Activated CD4-positive, alpha-beta T cell treated with anti-CD3 and anti-CD28 coated beads for 36 hours (primary cell): ENCODE results near the gene CCDC142. TPM values are rescaled to one million over a fixed set of nuclear protein-coding genes. Genes with fewer than 3 reads are reported as not detected.

Experiments
- ATAC-seq: fragments of 200-7000 bp; cut with Tn5 transposase; one replicate; pipeline ENCODE4 v1.10.0; 2021; ENCODE audit warnings: mild to moderate bottlenecking, moderate library complexity
- CTCF ChIA-PET: fragments of 350-600 bp; sonication (Branson Sonifier 250); formaldehyde crosslinking; loops from one replicate; lab custom pipeline; 2021; ENCODE audit warnings: antibody characterized with exemption; lab: Charles Lee
- POLR2A ChIA-PET: fragments of 350-600 bp; sonication (Branson Sonifier 250); formaldehyde crosslinking; loops from one replicate; lab custom pipeline; 2021; ENCODE audit warnings: antibody characterized with exemption, inconsistent platforms; lab: Charles Lee
- DNase-seq: peaks from one replicate; pipeline ENCODE4 v3.0.0-alpha.2; 2020
- H3K27ac Mint-ChIP-seq: one replicate; pipeline ENCODE4 v1.8.0; 2021; ENCODE audit warnings: mixed read lengths
- H3K27me3 Mint-ChIP-seq: one replicate; pipeline ENCODE4 v1.8.0; 2021; ENCODE audit warnings: mixed read lengths
- H3K36me3 Mint-ChIP-seq: one replicate; pipeline ENCODE4 v1.8.0; 2021; ENCODE audit warnings: low read depth, mixed read lengths
- H3K4me1 Mint-ChIP-seq: one replicate; pipeline ENCODE4 v1.8.0; 2021; ENCODE audit warnings: mixed read lengths
- H3K4me3 Mint-ChIP-seq: one replicate; pipeline ENCODE4 v1.8.0; 2021; ENCODE audit warnings: mild to moderate bottlenecking, moderate library complexity, mixed read lengths
- H3K9me3 Mint-ChIP-seq: one replicate; pipeline ENCODE4 v1.8.0; 2021; ENCODE audit warnings: low read depth, mixed read lengths
- intact Hi-C, 2 experiments: fragments of 100-400 bp; cut with DNase I in 1 of 2; cut with micrococcal nuclease in 1 of 2; formaldehyde crosslinking; loops; one replicate each; pipeline versions ENCODE4 v1.14.2 to v1.15.1; 2022 to 2024; cut with DNase I, micrococcal nuclease
- total RNA-seq, 2 experiments: library from RNA; stranded (reverse); gene quantifications; one replicate each; pipeline ENCODE4 v1.2.3, GENCODE V29; 2021

Gene CCDC142
- total RNA-seq, 2 experiments from 2014 or later = 9.7 to 13.2 TPM

- intact Hi-C loops = loop anchor here (1.0 to 5.0 kb wide), 10 partner anchors 14 to 531 kb away; partner anchors contain the start of genes MRPL53 (in 2 of the 2), C2orf81 (in 1 of the 2), DGUOK (in 1 of the 2) and DOK1 (in 1 of the 2)
- ChIA-PET POLR2A (interaction anchor here (0.6 to 2.3 kb wide), 14 partner anchors 9 to 473 kb away, joined by 3 to 18 read pairs (median 4); partner anchors contain the start of genes AUP1, CCDC142, DQX1 and HTRA2), CTCF (interaction anchor here (0.6 to 6.6 kb wide), 12 partner anchors 10 to 260 kb away, joined by 3 to 62 read pairs (median 4); partner anchors contain the start of genes CCDC142, MRPL53, MTHFD2 and TTC31)
- Mint-ChIP-seq H3K4me3 (peak within 1 kb of the TSS; percentile 90), H3K9me3 (no peaks in the 10 kb centered on the region), H3K36me3 (peaks cover 31% of the 10 kb centered on the region), H3K4me1 (peaks cover 37% of the 10 kb centered on the region), H3K27ac (peak within 1 kb of the TSS; percentile 99), H3K27me3 (no peaks in the 10 kb centered on the region)
- ATAC-seq = peak; percentile 88
- peak; percentile 99 for DNase-seq
These were observed 24.5 kb downstream of the CCDC142 start, which contains the start of gene WBP1 for GRCh38 chr2:74458132-74458937. Gene WBP1, plus strand, starts transcription at chr2:74458438. Its CDS starts 165 bp downstream, at chr2:74458603.

GRCh38 chr2:74457549-74458131 is 25.2 kb downstream of the CCDC142 start:
- DNase-seq (peak; percentile 91), ATAC-seq (peak; percentile 42)
- peaks cover 28% of the 10 kb centered on the region for H3K36me3 Mint-ChIP-seq
- ChIA-PET CTCF (interaction anchor here (0.7 to 6.6 kb wide), 10 partner anchors 10 to 259 kb away, joined by 3 to 62 read pairs (median 4); partner anchors contain the start of genes CCDC142, MRPL53, MTHFD2 and TTC31), POLR2A (interaction anchor here (1.0 to 2.3 kb wide), 9 partner anchors 9 to 279 kb away, joined by 3 to 18 read pairs (median 5); partner anchors contain the start of genes AUP1, CCDC142, DQX1 and HTRA2)
- peak overlapping the region; percentile 90 for H3K4me3 Mint-ChIP-seq
- no peaks in the 10 kb centered on the region for H3K9me3 Mint-ChIP-seq
- H3K27me3 Mint-ChIP-seq = no peaks in the 10 kb centered on the region
- H3K4me1 Mint-ChIP-seq = peaks cover 40% of the 10 kb centered on the region
- peak overlapping the region; percentile 99 for H3K27ac Mint-ChIP-seq
- intact Hi-C loops = loop anchor here (1.0 to 5.0 kb wide), 12 partner anchors 8 to 530 kb away; partner anchors contain the start of genes MOGS (in 2 of the 2), MRPL53 (in 2 of the 2), C2orf81 (in 1 of the 2) and DGUOK (in 1 of the 2)

GRCh38 chr2:74457129-74457548 is 25.7 kb downstream of the CCDC142 start:
- H3K27ac Mint-ChIP-seq = peak overlapping the region; percentile 98
- peak overlapping the region; percentile 90 for H3K4me3 Mint-ChIP-seq
- ATAC-seq = no peak
- no peaks in the 10 kb centered on the region for H3K9me3 Mint-ChIP-seq
- intact Hi-C loops = loop anchor here (1.0 to 5.0 kb wide), 4 partner anchors 8 to 530 kb away; partner anchors contain the start of genes MOGS (in 2 of the 2) and DGUOK (in 1 of the 2)
- ChIA-PET POLR2A (interaction anchor here (0.6 to 1.9 kb wide), 3 partner anchors 12 to 25 kb away, joined by 3 to 9 read pairs (median 6); partner anchors contain the start of gene MRPL53), CTCF (interaction anchor here (1.2 to 6.6 kb wide), 5 partner anchors 11 to 61 kb away, joined by 3 to 62 read pairs (median 14); partner anchors contain the start of genes C2orf81, CCDC142, MRPL53 and TTC31)
- no peak for DNase-seq
- no peaks in the 10 kb centered on the region for H3K27me3 Mint-ChIP-seq
- H3K36me3 Mint-ChIP-seq = peaks cover 28% of the 10 kb centered on the region
- H3K4me1 Mint-ChIP-seq = peaks cover 44% of the 10 kb centered on the region

- intact Hi-C loops = loop anchor here (1.0 to 5.0 kb wide), 14 partner anchors 14 to 1220 kb away; partner anchors contain the start of genes AUP1 (in 2 of the 2), C2orf81 (in 2 of the 2), HTRA2 (in 2 of the 2) and PCGF1 (in 2 of the 2)
- peaks cover 43% of the 10 kb centered on the region for H3K4me1 Mint-ChIP-seq
- ChIA-PET CTCF (interaction anchor here (0.6 to 6.6 kb wide), 12 partner anchors 12 to 205 kb away, joined by 3 to 62 read pairs (median 8); partner anchors contain the start of genes AUP1, CCDC142, HTRA2 and MRPL53), POLR2A (interaction anchor here (0.6 to 1.3 kb wide), 8 partner anchors 12 to 76 kb away, joined by 3 to 16 read pairs (median 4); partner anchors contain the start of genes AUP1, CCDC142, DQX1 and TTC31)
- DNase-seq = peak; percentile 98
- no peaks in the 10 kb centered on the region for H3K27me3 Mint-ChIP-seq
- H3K36me3 Mint-ChIP-seq = peaks cover 23% of the 10 kb centered on the region
- peak; percentile 59 for ATAC-seq
- H3K4me3 Mint-ChIP-seq = peak within 1 kb of the TSS; percentile 90
- H3K27ac Mint-ChIP-seq = peak within 1 kb of the TSS; percentile 98
- no peaks in the 10 kb centered on the region for H3K9me3 Mint-ChIP-seq
These were observed 27.9 kb downstream of the CCDC142 start, which contains the start of gene INO80B for GRCh38 chr2:74454654-74455511. Gene INO80B, plus strand, starts transcription at chr2:74455087. Its CDS starts 30 bp downstream, at chr2:74455117.

- ATAC-seq (no peak), DNase-seq (no peak)
- Mint-ChIP-seq H3K27ac (no peak overlapping the region), H3K4me1 (peaks cover 23% of the 10 kb centered on the region), H3K27me3 (peaks cover 2% of the 10 kb centered on the region), H3K36me3 (peaks cover 6% of the 10 kb centered on the region), H3K4me3 (no peak overlapping the region), H3K9me3 (no peaks in the 10 kb centered on the region)
- POLR2A ChIA-PET = no interaction called here
- CTCF ChIA-PET = interaction anchor here (0.6 kb wide), 1 partner anchor 59 kb away, joined by 3 read pairs; no protein-coding TSS in a partner anchor
- intact Hi-C loops = no loop called here
These were observed 32.1 kb downstream of the CCDC142 start for GRCh38 chr2:74450570-74451190.

GRCh38 chr2:74448771-74449170 is 34.0 kb downstream of the CCDC142 start:
- ATAC-seq = no peak
- intact Hi-C loops = no loop called here
- Mint-ChIP-seq H3K9me3 (no peaks in the 10 kb centered on the region), H3K4me1 (peaks cover 10% of the 10 kb centered on the region), H3K27me3 (peaks cover 10% of the 10 kb centered on the region), H3K4me3 (no peak overlapping the region), H3K27ac (no peak overlapping the region), H3K36me3 (no peaks in the 10 kb centered on the region)
- CTCF ChIA-PET = no interaction called here
- POLR2A ChIA-PET = interaction anchor here (0.6 kb wide), 1 partner anchor 625 kb away, joined by 3 read pairs; no protein-coding TSS in a partner anchor
- DNase-seq = no peak

GRCh38 chr2:74447230-74447999 is 35.4 kb downstream of the CCDC142 start:
- H3K4me3 Mint-ChIP-seq = no peak overlapping the region
- no peaks in the 10 kb centered on the region for H3K36me3 Mint-ChIP-seq
- intact Hi-C loops = no loop called here
- H3K9me3 Mint-ChIP-seq = no peaks in the 10 kb centered on the region
- H3K27me3 Mint-ChIP-seq = peaks cover 14% of the 10 kb centered on the region
- ATAC-seq = no peak
- DNase-seq = no peak
- H3K4me1 Mint-ChIP-seq = peaks cover 1% of the 10 kb centered on the region
- ChIA-PET CTCF (interaction anchor here (0.7 kb wide), 1 partner anchor 198 kb away, joined by 3 read pairs; no protein-coding TSS in a partner anchor), POLR2A (no interaction called here)
- H3K27ac Mint-ChIP-seq = no peak overlapping the region

GRCh38 chr2:74444498-74445318 is 38.1 kb downstream of the CCDC142 start:
- ChIA-PET CTCF (no interaction called here), POLR2A (interaction anchor here (0.6 kb wide), 1 partner anchor 14 kb away, joined by 3 read pairs; the partner anchor contains the start of gene WBP1)
- Mint-ChIP-seq H3K9me3 (no peaks in the 10 kb centered on the region), H3K27me3 (peaks cover 22% of the 10 kb centered on the region), H3K4me3 (no peak overlapping the region), H3K4me1 (peaks cover 10% of the 10 kb centered on the region), H3K27ac (no peak overlapping the region), H3K36me3 (no peaks in the 10 kb centered on the region)
- ATAC-seq (no peak), DNase-seq (no peak)
- intact Hi-C loops = no loop called here
